ENCODE measurements around the gene COPS8. TPM values are rescaled to one million over a fixed set of nuclear protein-coding genes. Genes with fewer than 3 reads are reported as not detected.

COPS8 gene
- total and polyA plus RNA-seq, 2 of the 4 experiments (the other 2 are of a cell fraction), result 47.0 to 64.9 TPM

DNA sequence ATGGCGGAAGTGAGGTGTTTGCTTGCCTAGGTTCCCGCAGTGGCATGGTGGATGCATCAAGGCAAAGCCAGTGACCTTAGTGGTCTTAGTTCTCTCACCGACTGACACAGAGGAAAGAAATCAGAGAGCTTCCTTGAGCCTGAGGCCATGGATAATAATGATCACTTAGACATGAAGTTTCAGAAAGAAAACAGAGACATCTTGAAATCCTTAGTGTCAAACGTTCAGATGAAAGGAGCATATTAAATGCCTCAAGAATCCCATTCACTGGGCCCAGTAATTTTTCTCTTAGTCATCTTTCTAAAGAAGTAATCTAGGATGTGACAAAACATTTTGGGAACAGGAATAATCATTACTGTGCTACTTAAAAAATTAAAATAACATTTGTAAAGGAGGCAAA lies 35.2 kb downstream of the COPS8 start:
- dilution Hi-C loops (cut with HindIII; ENCODE audit: low sequenced_read_pairs, unreplicated experiment) (no loop called here), in situ Hi-C loops (cut with MboI; ENCODE audit: low sequenced_read_pairs) (loop anchor here (5.0 to 25.0 kb wide), 2 partner anchors 451 to 616 kb away; no protein-coding TSS in a partner anchor), intact Hi-C loops (cut with micrococcal nuclease) (loop anchor here (10.0 kb wide), 1 partner anchor 354 kb away; no protein-coding TSS in a partner anchor)
- no peak overlapping the region for H2AK9ac ChIP-seq (replicated peaks; ENCODE audit: low read depth, low read length, poor library complexity)
- WGBS, 2 experiments (ENCODE audit: extremely low coverage in 2 of 2, insufficient read length in 1 of 2), result 100% methylated on average over 1 of the region's 4 CpGs; no CpG with 5 or more reads in 1 of the 2 experiments
- no peak overlapping the region for H4K91ac ChIP-seq (ENCODE audit: insufficient read depth, low read depth, low read length)
- 0 out of 2 replicates have a peak, but pooled peaks cover 6% of the 10 kb centered on the region for H3K9me1 ChIP-seq (ENCODE audit: insufficient read depth, low read length)
- H3K4me3 ChIP-seq (ENCODE audit: insufficient read depth, low read depth, low read length), result no peak overlapping the region
- no peak overlapping the region for H3K18ac ChIP-seq (ENCODE audit: low read depth, low read length)
- H3K4ac ChIP-seq (ENCODE audit: low read depth, low read length), result peak overlapping the region; percentile 14; the same call in 1 of the 2 replicates
- H3K36me3 ChIP-seq (ENCODE audit: control insufficient read depth, insufficient read depth, low read length), result no peaks in the 10 kb centered on the region
- no peaks in the 10 kb centered on the region for H4K20me1 ChIP-seq (ENCODE audit: insufficient read depth, low read length)
- H2AFZ ChIP-seq (replicated peaks; ENCODE audit: low read length, poor library complexity), result no peak overlapping the region
- CTCF ChIA-PET, result interaction anchor here (1.5 to 2.0 kb wide), 2 partner anchors 23 to 392 kb away, joined by 3 to 6 read pairs; no protein-coding TSS in a partner anchor
- no peak overlapping the region for H3K56ac ChIP-seq (ENCODE audit: extremely low read depth, insufficient read depth, low read length)
- H2AK5ac ChIP-seq (ENCODE audit: low read depth, low read length), result no peak overlapping the region; the same call in 1 of the 2 replicates
- no peak overlapping the region for H3K14ac ChIP-seq (replicated peaks; ENCODE audit: low read depth, low read length)
- H3K23ac ChIP-seq (ENCODE audit: low read depth, low read length), result peak overlapping the region; percentile 29; the same call in 1 of the 2 replicates
- no peak overlapping the region for H2BK15ac ChIP-seq (ENCODE audit: low read depth, low read length)
- H3K27ac ChIP-seq (ENCODE audit: insufficient read depth, low read length), result no peak overlapping the region
- H4K5ac ChIP-seq (ENCODE audit: low read depth, low read length), result no peak overlapping the region
- ATAC-seq (ENCODE audit: low read depth) (no peak), DNase-seq (no peak)
- H4K8ac ChIP-seq (ENCODE audit: low read depth in 2 of 2, low read length in 2 of 2), result no peak overlapping the region
- POLR2A ChIA-PET (ENCODE audit: unreplicated experiment), result no interaction called here
- no peaks in the 10 kb centered on the region for H3K27me3 ChIP-seq (ENCODE audit: control insufficient read depth, insufficient read depth, low read length)
- no peak overlapping the region for H2BK5ac ChIP-seq (ENCODE audit: low read depth, low read length, poor library complexity, severe bottlenecking)
- TF ChIP-seq, protein P1, sequence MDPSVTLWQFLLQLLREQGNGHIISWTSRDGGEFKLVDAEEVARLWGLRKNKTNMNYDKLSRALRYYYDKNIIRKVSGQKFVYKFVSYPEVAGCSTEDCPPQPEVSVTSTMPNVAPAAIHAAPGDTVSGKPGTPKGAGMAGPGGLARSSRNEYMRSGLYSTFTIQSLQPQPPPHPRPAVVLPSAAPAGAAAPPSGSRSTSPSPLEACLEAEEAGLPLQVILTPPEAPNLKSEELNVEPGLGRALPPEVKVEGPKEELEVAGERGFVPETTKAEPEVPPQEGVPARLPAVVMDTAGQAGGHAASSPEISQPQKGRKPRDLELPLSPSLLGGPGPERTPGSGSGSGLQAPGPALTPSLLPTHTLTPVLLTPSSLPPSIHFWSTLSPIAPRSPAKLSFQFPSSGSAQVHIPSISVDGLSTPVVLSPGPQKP (IDR thresholded peaks at IDR 0.05; ENCODE audit: borderline replicate concordance, low read depth, low read length), result no peak
- TF ChIP-seq CHD1 (IDR thresholded peaks at IDR 0.05; ENCODE audit: low read depth, low read length), result no peak
- TF ChIP-seq BHLHE40 (IDR thresholded peaks at IDR 0.05; ENCODE audit: low read depth, low read length), result no peak
- no peak for TF ChIP-seq MAZ (IDR thresholded peaks at IDR 0.05; ENCODE audit: borderline replicate concordance, low read depth, low read length)
- H2BK20ac ChIP-seq (ENCODE audit: low read depth, low read length), result peak overlapping the region; percentile 39; the same call in 1 of the 2 replicates
- H3K79me1 ChIP-seq (ENCODE audit: low read depth in 1 of 2, low read length in 2 of 2), result no peaks in the 10 kb centered on the region
- H3K9me3 ChIP-seq (ENCODE audit: control insufficient read depth, insufficient read depth, low read length), result no peaks in the 10 kb centered on the region
- no TSS peak for BruUV-seq (replicated peaks)
- no peak overlapping the region for H3K4me2 ChIP-seq (ENCODE audit: low read depth, low read length)
- no peak overlapping the region for H3K9ac ChIP-seq (ENCODE audit: low read depth, low read length)
- 0 out of 2 replicates have a peak overlapping the region, but pooled peaks have one; percentile 49 for H2BK120ac ChIP-seq (ENCODE audit: low read depth, low read length)
- H3K4me1 ChIP-seq (ENCODE audit: control insufficient read depth, insufficient read depth, low read length), result peaks cover 5% of the 10 kb centered on the region
